ENCODE measurements around the gene C1GALT1. TPM values are rescaled to one million over a fixed set of nuclear protein-coding genes. Genes with fewer than 3 reads are reported as not detected.

C1GALT1 gene
- total RNA-seq, 4 donors from 2014 or later: 26.8 to 45.9 (median 29.4) TPM

DNA sequence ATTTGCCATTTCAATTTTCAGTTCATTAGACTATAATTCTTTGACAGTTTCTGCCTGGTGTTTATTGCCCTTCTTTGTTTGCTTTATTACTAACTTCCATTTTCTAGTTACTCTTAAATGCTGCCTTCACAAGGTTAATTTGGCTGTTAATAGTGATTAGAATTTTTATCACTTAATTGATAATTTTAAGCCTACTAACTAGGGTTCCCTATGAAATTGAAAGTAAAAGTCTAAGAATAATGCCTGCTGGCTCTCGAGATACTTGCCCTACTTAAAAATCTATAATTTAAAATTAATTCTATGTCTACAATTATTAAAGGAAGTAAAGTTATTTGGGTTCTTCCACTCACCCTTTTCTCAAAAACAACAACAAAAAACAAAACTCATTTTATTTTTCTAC lies 65.3 kb downstream of the C1GALT1 start:
- no peak overlapping the region for H3K4me3 ChIP-seq (ENCODE audit: low read depth, poor library complexity, severe bottlenecking)
- 73 to 74% methylated on average over 1 of the region's 1 CpG for WGBS, 2 donors
- intact Hi-C loops (cut with DNase I; ENCODE audit: low total_unique reads): no loop called here
- DNase-seq (ENCODE audit: low spot score in 2 of 2): no peak
- TF ChIP-seq, protein P1, sequence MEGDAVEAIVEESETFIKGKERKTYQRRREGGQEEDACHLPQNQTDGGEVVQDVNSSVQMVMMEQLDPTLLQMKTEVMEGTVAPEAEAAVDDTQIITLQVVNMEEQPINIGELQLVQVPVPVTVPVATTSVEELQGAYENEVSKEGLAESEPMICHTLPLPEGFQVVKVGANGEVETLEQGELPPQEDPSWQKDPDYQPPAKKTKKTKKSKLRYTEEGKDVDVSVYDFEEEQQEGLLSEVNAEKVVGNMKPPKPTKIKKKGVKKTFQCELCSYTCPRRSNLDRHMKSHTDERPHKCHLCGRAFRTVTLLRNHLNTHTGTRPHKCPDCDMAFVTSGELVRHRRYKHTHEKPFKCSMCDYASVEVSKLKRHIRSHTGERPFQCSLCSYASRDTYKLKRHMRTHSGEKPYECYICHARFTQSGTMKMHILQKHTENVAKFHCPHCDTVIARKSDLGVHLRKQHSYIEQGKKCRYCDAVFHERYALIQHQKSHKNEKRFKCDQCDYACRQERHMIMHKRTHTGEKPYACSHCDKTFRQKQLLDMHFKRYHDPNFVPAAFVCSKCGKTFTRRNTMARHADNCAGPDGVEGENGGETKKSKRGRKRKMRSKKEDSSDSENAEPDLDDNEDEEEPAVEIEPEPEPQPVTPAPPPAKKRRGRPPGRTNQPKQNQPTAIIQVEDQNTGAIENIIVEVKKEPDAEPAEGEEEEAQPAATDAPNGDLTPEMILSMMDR (IDR thresholded peaks at IDR 0.05): no peak

DNA sequence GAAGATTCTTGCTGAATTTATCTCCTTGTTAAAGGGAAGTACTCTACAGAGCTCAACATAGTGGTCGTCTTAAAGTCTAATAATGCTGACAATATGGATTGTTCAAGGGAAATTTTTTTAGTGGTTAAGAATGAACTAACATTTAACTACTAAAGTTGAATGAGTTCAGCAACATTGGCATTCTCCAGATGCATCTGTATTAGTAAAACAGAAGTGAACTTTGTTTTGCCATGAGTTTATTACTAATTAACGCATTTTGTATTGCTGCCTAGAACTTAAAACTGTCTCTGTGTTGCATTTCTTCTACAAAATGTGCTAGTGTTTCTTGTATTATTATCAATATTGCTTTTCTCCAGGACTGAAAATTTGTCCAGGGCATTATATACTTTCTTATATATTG lies 67.5 kb downstream of the C1GALT1 start:
- intact Hi-C loops (cut with DNase I; ENCODE audit: low total_unique reads): no loop called here
- no peak overlapping the region for H3K4me3 ChIP-seq (ENCODE audit: low read depth, poor library complexity, severe bottlenecking)
- no peak for DNase-seq (ENCODE audit: low spot score in 2 of 2)
- no peak for TF ChIP-seq POLR2A (IDR thresholded peaks at IDR 0.05)
- TF ChIP-seq, protein P1 (IDR thresholded peaks at IDR 0.05): no peak
- WGBS, 2 donors: 85 to 89% methylated on average over 2 of the region's 2 CpGs

DNA sequence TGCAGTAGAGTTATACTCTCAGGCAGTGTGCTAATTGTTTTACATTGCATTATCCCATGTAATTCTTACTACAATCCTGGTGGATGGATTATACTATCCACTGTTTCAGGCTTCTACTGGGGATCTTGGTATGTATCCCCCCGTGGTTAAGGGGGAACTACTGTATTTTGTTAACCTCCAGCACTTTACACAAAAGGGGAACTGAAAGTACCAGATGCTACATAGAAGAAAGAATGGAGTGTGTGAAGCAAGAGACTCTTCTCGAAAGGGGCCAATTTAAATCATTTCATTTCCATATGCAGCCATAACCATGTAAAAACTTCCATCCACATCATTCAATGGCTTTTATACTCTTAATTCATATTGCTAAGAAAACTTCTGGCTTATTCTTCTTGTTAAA lies 69.4 kb downstream of the C1GALT1 start:
- WGBS, 2 donors: 79 to 82% methylated on average over 2 of the region's 2 CpGs
- no peak for DNase-seq (ENCODE audit: low spot score in 2 of 2)
- no peak overlapping the region for H3K4me3 ChIP-seq (ENCODE audit: low read depth, poor library complexity, severe bottlenecking)
- TF ChIP-seq POLR2A (IDR thresholded peaks at IDR 0.05): no peak
- TF ChIP-seq, protein P1 (IDR thresholded peaks at IDR 0.05): no peak
- intact Hi-C loops (cut with DNase I; ENCODE audit: low total_unique reads): no loop called here

DNA sequence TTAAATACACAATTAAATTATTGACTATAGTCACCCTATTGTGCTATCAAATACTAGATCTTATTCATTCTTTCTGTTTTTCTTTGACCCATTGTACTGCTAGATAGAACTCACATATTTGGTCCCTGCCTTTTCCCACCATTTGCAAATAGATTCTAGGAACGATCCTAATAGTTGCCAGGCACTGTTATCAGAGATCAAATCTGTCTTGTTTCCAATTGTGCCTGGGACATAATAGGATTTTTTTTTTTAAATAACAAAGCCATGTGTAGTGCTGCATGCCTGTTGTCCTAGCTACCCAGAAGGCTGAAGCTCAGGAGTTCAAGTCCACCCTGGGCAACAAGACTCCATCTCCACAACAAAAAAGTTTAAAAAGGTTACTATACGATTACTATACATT lies 72.0 kb downstream of the C1GALT1 start:
- 94% methylated on average over 2 of the region's 2 CpGs for WGBS, 2 donors
- no peak for DNase-seq (ENCODE audit: low spot score in 2 of 2)
- intact Hi-C loops (cut with DNase I; ENCODE audit: low total_unique reads): no loop called here
- no peak overlapping the region for H3K4me3 ChIP-seq (ENCODE audit: low read depth, poor library complexity, severe bottlenecking)
- no peak for TF ChIP-seq POLR2A (IDR thresholded peaks at IDR 0.05)
- TF ChIP-seq, protein P1 (IDR thresholded peaks at IDR 0.05): no peak

DNA sequence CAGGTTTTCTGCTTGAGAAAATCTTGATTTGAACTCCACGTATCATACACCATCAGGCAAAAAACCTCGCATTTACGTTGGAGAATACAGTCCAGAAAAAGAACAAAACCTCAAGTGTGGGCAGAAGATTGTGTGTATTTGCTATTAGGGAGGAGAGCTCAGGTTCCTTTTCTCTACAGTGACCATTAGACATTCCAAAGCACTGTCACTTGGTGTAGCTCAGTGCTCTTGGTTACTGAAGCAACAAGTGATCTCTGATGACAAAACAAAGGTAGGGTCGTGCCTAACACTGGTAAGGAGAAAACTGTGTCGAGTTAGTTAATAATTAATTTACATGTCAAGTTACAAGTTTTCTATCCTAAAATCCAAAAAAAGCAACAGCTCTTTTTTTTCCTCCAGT lies 72.6 kb downstream of the C1GALT1 start:
- TF ChIP-seq POLR2A (IDR thresholded peaks at IDR 0.05): no peak
- TF ChIP-seq, protein P1 (IDR thresholded peaks at IDR 0.05): no peak
- 88 to 96% methylated on average over 5 of the region's 5 CpGs for WGBS, 2 donors
- no peak overlapping the region for H3K4me3 ChIP-seq (ENCODE audit: low read depth, poor library complexity, severe bottlenecking)
- intact Hi-C loops (cut with DNase I; ENCODE audit: low total_unique reads): no loop called here
- DNase-seq (ENCODE audit: low spot score in 2 of 2): no peak

DNA sequence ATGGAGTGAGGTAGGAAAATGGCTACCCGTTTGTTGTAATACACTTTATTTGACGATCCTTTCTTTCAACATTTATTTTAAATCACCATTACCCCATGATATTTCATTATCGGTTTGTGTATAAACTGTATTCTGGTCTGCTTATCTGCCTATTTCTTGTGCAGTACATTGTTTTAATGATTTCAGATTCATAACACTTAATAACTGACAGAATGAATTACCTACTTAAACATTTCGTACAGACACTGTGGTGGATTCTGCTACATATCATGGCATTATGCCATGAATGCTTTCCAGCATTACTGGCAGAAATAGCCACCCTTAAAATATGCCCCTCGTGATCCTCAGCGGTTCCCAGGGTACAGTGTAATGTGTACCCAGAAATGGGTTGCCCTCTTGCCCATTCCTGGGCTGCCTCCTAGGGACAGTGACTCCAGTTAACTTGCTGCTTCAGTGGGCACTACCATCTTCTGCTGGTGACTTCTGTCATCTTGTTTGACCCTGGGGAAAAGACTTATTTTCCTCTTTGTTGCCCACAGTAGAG lies 74.5 kb downstream of the C1GALT1 start:
- intact Hi-C loops (cut with DNase I; ENCODE audit: low total_unique reads): no loop called here
- no peak overlapping the region for H3K4me3 ChIP-seq (ENCODE audit: low read depth, poor library complexity, severe bottlenecking)
- 86 to 88% methylated on average over 6 of the region's 6 CpGs for WGBS, 2 donors
- TF ChIP-seq, protein P1 (IDR thresholded peaks at IDR 0.05): no peak
- no peak for TF ChIP-seq POLR2A (IDR thresholded peaks at IDR 0.05)
- DNase-seq (ENCODE audit: low spot score in 2 of 2): no peak

Measured in lower leg skin (tissue), 4 donors.